SK-N-SH (cell line): ENCODE data around the gene PGS1.

Experiments
- JUND ChIP-seq: IDR thresholded peaks from 2 replicates; pipeline ENCODE4 v1.4.0; 2012
- RFX5 ChIP-seq: IDR thresholded peaks from 2 replicates; pipeline ENCODE4 v1.6.1; 2012; ENCODE audit warnings: mild to moderate bottlenecking, improper control_type of control experiment, low read length
- RXRA ChIP-seq: IDR thresholded peaks from 2 replicates; pipeline ENCODE4 v1.4.0; 2012; ENCODE audit warnings: low read depth, mild to moderate bottlenecking, borderline replicate concordance
- SIN3A ChIP-seq: IDR thresholded peaks from 2 replicates; pipeline ENCODE4 v1.6.1; 2012; ENCODE audit warnings: low read depth, mild to moderate bottlenecking, low read length, moderate library complexity, borderline replicate concordance
- TF ChIP-seq, protein P1 (sequence below): fragments of 200-600 bp; sonication (generic); IDR thresholded peaks from 2 replicates; pipeline ENCODE4 v1.6.1; 2017; ENCODE audit warnings: antibody characterized with exemption, mild to moderate bottlenecking, moderate library complexity
- TF ChIP-seq, protein P2 (sequence below): IDR thresholded peaks from 2 replicates; pipeline ENCODE4 v1.4.0; 2012; ENCODE audit warnings: low read depth

- no peak for TF ChIP-seq RXRA
- no peak for TF ChIP-seq JUND
- no peak for TF ChIP-seq RFX5
- TF ChIP-seq, protein P1, sequence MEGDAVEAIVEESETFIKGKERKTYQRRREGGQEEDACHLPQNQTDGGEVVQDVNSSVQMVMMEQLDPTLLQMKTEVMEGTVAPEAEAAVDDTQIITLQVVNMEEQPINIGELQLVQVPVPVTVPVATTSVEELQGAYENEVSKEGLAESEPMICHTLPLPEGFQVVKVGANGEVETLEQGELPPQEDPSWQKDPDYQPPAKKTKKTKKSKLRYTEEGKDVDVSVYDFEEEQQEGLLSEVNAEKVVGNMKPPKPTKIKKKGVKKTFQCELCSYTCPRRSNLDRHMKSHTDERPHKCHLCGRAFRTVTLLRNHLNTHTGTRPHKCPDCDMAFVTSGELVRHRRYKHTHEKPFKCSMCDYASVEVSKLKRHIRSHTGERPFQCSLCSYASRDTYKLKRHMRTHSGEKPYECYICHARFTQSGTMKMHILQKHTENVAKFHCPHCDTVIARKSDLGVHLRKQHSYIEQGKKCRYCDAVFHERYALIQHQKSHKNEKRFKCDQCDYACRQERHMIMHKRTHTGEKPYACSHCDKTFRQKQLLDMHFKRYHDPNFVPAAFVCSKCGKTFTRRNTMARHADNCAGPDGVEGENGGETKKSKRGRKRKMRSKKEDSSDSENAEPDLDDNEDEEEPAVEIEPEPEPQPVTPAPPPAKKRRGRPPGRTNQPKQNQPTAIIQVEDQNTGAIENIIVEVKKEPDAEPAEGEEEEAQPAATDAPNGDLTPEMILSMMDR = no peak
- no peak for TF ChIP-seq SIN3A
- TF ChIP-seq, protein P2, sequence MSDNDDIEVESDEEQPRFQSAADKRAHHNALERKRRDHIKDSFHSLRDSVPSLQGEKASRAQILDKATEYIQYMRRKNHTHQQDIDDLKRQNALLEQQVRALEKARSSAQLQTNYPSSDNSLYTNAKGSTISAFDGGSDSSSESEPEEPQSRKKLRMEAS = no peak
Observed at GRCh38 chr17:78435330-78436005, 57.0 kb downstream of the PGS1 start.
